Smooth muscle cell (in vitro differentiated cells): ENCODE results near the gene EEF1A2. TPM values are rescaled to one million over a fixed set of nuclear protein-coding genes. Genes with fewer than 3 reads are reported as not detected.

ENCODE experiments used
- DNase-seq: peaks from one replicate; lab custom pipeline; 2025; ENCODE audit not compliant: unreplicated experiment; lab: John Stamatoyannopoulos, UW
- H2AFZ ChIP-seq: fragments of 200-600 bp; sonication (generic); 2 replicates; pipeline ENCODE4 v1.6.0; 2016; ENCODE audit warnings: antibody characterized with exemption, low read depth, mild to moderate bottlenecking
- H3F3A ChIP-seq: fragments of 200-600 bp; sonication (generic); 2 replicates; pipeline ENCODE4 v1.6.0; 2017; ENCODE audit warnings: antibody characterized with exemption, low read depth
- H3K27ac ChIP-seq: fragments of 200-600 bp; sonication (generic); 2 replicates; pipeline ENCODE4 v1.5.1; 2016; ENCODE audit warnings: low read depth, mild to moderate bottlenecking
- H3K27me3 ChIP-seq: fragments of 200-600 bp; sonication (generic); 2 replicates; pipeline ENCODE4 v1.6.1; 2016; ENCODE audit warnings: low read depth, mild to moderate bottlenecking
- H3K36me3 ChIP-seq: fragments of 200-600 bp; sonication (generic); 2 replicates; pipeline ENCODE4 v1.5.1; 2016; ENCODE audit warnings: low read depth
- H3K4me1 ChIP-seq: fragments of 200-600 bp; sonication (generic); 2 replicates; pipeline ENCODE4 v1.5.1; 2016; ENCODE audit warnings: low read depth
- H3K4me2 ChIP-seq: fragments of 200-600 bp; sonication (generic); 2 replicates; pipeline ENCODE4 v1.6.0; 2016; ENCODE audit warnings: mild to moderate bottlenecking
- H3K4me3 ChIP-seq: fragments of 200-600 bp; sonication (generic); 2 replicates; pipeline ENCODE4 v1.5.1; 2016; ENCODE audit warnings: mild to moderate bottlenecking
- H3K79me2 ChIP-seq: fragments of 200-600 bp; sonication (generic); 2 replicates; pipeline ENCODE4 v1.6.0; 2016; ENCODE audit warnings: low read depth, mild to moderate bottlenecking
- H3K9ac ChIP-seq: fragments of 200-600 bp; sonication (generic); 2 replicates; pipeline ENCODE4 v1.6.0; 2016; ENCODE audit warnings: low read depth
- H3K9me3 ChIP-seq: fragments of 200-600 bp; sonication (generic); replicated peaks from 2 replicates; pipeline ENCODE4 v1.5.1; 2016; ENCODE audit warnings: low read depth
- H4K20me1 ChIP-seq: fragments of 200-600 bp; sonication (generic); 2 replicates; pipeline ENCODE4 v1.6.0; 2016; ENCODE audit warnings: low read depth
- CTCF ChIP-seq: fragments of 200-600 bp; sonication (generic); IDR thresholded peaks from 2 replicates; pipeline ENCODE4 v1.5.1; 2017; ENCODE audit warnings: borderline replicate concordance, mild to moderate bottlenecking, antibody characterized with exemption; ENCODE audit not compliant: insufficient read depth, poor library complexity, severe bottlenecking
- WGBS: methylation state at CpG from one replicate; pipeline ENCODE4 v1.1.7; 2016; ENCODE audit warnings: low lambda C conversion rate; 5-methylcytosine and 5-hydroxymethylcytosine counted together
- polyA plus RNA-seq: library from polyadenylated mRNA; unstranded; fragments of >200 nt; fragmentation: Nextera tagmentation; extraction: Ambion mirVana; gene quantifications from 2 replicates; pipeline ENCODE4 v1.2.1, GENCODE V29; 2016
- total RNA-seq: library from RNA; depleted of rRNA; stranded (reverse); fragments of >200 nt; gene quantifications from 2 replicates; pipeline ENCODE4 v1.2.3, GENCODE V29; 2014

EEF1A2 gene
- total and polyA plus RNA-seq, 2 experiments from 2014 or later: 2.1 to 5.1 TPM

GRCh38 chr20:63475209-63475608 is 23.7 kb downstream of the EEF1A2 start:
- no peak overlapping the region for H3K4me2 ChIP-seq
- H4K20me1 ChIP-seq: no peaks in the 10 kb centered on the region
- no peaks in the 10 kb centered on the region for H3K36me3 ChIP-seq
- H3K27ac ChIP-seq: no peak overlapping the region
- no peaks in the 10 kb centered on the region for H3K4me1 ChIP-seq
- no peaks in the 10 kb centered on the region for H3F3A ChIP-seq
- no peak for TF ChIP-seq CTCF
- H2AFZ ChIP-seq: no peak overlapping the region
- DNase-seq: no peak
- peaks cover 50% of the 10 kb centered on the region for H3K27me3 ChIP-seq
- WGBS: 27% methylated on average over 15 of the region's 16 CpGs
- H3K4me3 ChIP-seq: no peak overlapping the region
- no peaks in the 10 kb centered on the region for H3K9me3 ChIP-seq
- no peak overlapping the region for H3K9ac ChIP-seq
- H3K79me2 ChIP-seq: no peaks in the 10 kb centered on the region

GRCh38 chr20:63473555-63474449 is 25.1 kb downstream of the EEF1A2 start:
- H3F3A ChIP-seq: no peaks in the 10 kb centered on the region
- H2AFZ ChIP-seq: no peak overlapping the region
- no peaks in the 10 kb centered on the region for H3K79me2 ChIP-seq
- WGBS: 66% methylated on average over 30 of the region's 30 CpGs
- H3K4me1 ChIP-seq: no peaks in the 10 kb centered on the region
- DNase-seq: no peak
- H3K9ac ChIP-seq: no peak overlapping the region
- H3K36me3 ChIP-seq: no peaks in the 10 kb centered on the region
- no peak overlapping the region for H3K4me3 ChIP-seq
- H3K27me3 ChIP-seq: peaks cover 56% of the 10 kb centered on the region
- no peak for TF ChIP-seq CTCF
- H3K27ac ChIP-seq: no peak overlapping the region
- H4K20me1 ChIP-seq: no peaks in the 10 kb centered on the region
- H3K4me2 ChIP-seq: no peak overlapping the region
- no peaks in the 10 kb centered on the region for H3K9me3 ChIP-seq

GRCh38 chr20:63472862-63473390 is 26.0 kb downstream of the EEF1A2 start:
- 73% methylated on average over 7 of the region's 13 CpGs for WGBS
- no peaks in the 10 kb centered on the region for H3K79me2 ChIP-seq
- H3K4me2 ChIP-seq: no peak overlapping the region
- no peaks in the 10 kb centered on the region for H3F3A ChIP-seq
- H3K4me1 ChIP-seq: no peaks in the 10 kb centered on the region
- H3K36me3 ChIP-seq: no peaks in the 10 kb centered on the region
- no peak for TF ChIP-seq CTCF
- peaks cover 56% of the 10 kb centered on the region for H3K27me3 ChIP-seq
- no peak overlapping the region for H2AFZ ChIP-seq
- no peaks in the 10 kb centered on the region for H3K9me3 ChIP-seq
- no peak overlapping the region for H3K27ac ChIP-seq
- no peak overlapping the region for H3K9ac ChIP-seq
- no peaks in the 10 kb centered on the region for H4K20me1 ChIP-seq
- no peak overlapping the region for H3K4me3 ChIP-seq
- no peak for DNase-seq
